Transverse colon (tissue), 4 donors: ENCODE measurements around the gene LTBP2. TPM values are rescaled to one million over a fixed set of nuclear protein-coding genes. Genes with fewer than 3 reads are reported as not detected.
A peak's percentile ranks its signal among the peaks of the same experiment; 100 is the strongest.

Experiments
- DNase-seq: peaks from one replicate; pipeline ENCODE4 v3.0.0-alpha.2; 2019
- H3K27ac ChIP-seq, 4 donors: fragments of 200-600 bp; sonication (generic); 2 replicates each; pipeline ENCODE4 v1.5.1; 2016 to 2018; ENCODE audit warnings: inconsistent platforms in 4 of 4
- H3K27me3 ChIP-seq: fragments of 200-600 bp; sonication (generic); 2 replicates; pipeline ENCODE4 v1.5.1; 2017; ENCODE audit warnings: inconsistent platforms
- H3K36me3 ChIP-seq, 4 donors: fragments of 200-600 bp; sonication (generic); 2 replicates each; pipeline ENCODE4 v1.5.1; 2017 to 2019; ENCODE audit warnings: inconsistent platforms in 4 of 4
- H3K4me1 ChIP-seq, 4 donors: fragments of 200-600 bp; sonication (generic); 2 replicates each; pipeline ENCODE4 v1.5.1; 2017 to 2020; ENCODE audit warnings: inconsistent platforms in 4 of 4
- H3K4me3 ChIP-seq, 4 donors: fragments of 200-600 bp; sonication (generic); 1 replicate in 1 of 4; 2 replicates in 3 of 4; pipeline versions ENCODE4 v1.5.1 to v1.6.1; 2017 to 2019; ENCODE audit warnings: inconsistent platforms in 4 of 4
- H3K9me3 ChIP-seq, 2 donors: fragments of 200-600 bp; sonication (generic); 2 replicates each; pipeline ENCODE4 v1.5.1; 2017 to 2019; ENCODE audit warnings: inconsistent platforms in 2 of 2
- CTCF ChIP-seq, 5 experiments: fragments of 200-600 bp in 3 of 5; fragments of 450-650 bp in 2 of 5; sonication (generic) in 3 of 5; IDR thresholded peaks; 1 replicate in 2 of 5; 2 replicates in 3 of 5; pipeline ENCODE4 v1.5.1; 2016 to 2017; ENCODE audit warnings: antibody characterized with exemption in 5 of 5, inconsistent platforms in 3 of 5, mild to moderate bottlenecking in 2 of 5, moderate library complexity in 1 of 5
- EP300 ChIP-seq: sonication (generic); formaldehyde crosslinking; IDR thresholded peaks from one replicate; pipeline ENCODE4 v1.6.1; 2017; ENCODE audit warnings: antibody characterized with exemption, low read depth
- POLR2A ChIP-seq: fragments of 450-650 bp; IDR thresholded peaks from one replicate; pipeline ENCODE4 v1.6.1; 2016; ENCODE audit warnings: antibody characterized with exemption, mild to moderate bottlenecking, moderate library complexity
- POLR2AphosphoS5 ChIP-seq, 3 donors: sonication (generic); formaldehyde crosslinking; IDR thresholded peaks; one replicate each; pipeline ENCODE4 v1.6.1; 2016; ENCODE audit warnings: antibody characterized with exemption in 3 of 3
- WGBS, 2 donors: methylation state at CpG; one replicate each; pipeline ENCODE4 v1.1.5; 2018; ENCODE audit warnings: low coverage in 1 of 2; 5-methylcytosine and 5-hydroxymethylcytosine counted together
- in situ Hi-C, 4 donors: fragments of 200-750 bp; cut with MboI; loops; one replicate each; pipeline versions ENCODE4 v1.15.0 to v1.15.1; 2017; ENCODE audit warnings: low sequenced_read_pairs in 3 of 4, low pct_ligation_motif_present in 1 of 4, low pct_unique_long_range_greater_than_20kb in 1 of 4
- intact Hi-C: fragments of 100-400 bp; cut with DNase I; formaldehyde crosslinking; loops from one replicate; pipeline ENCODE4 v1.15.1; 2023; ENCODE audit warnings: low total_unique reads
- total RNA-seq, 4 donors: library from RNA; depleted of rRNA; stranded (reverse); fragments of >200 nt; gene quantifications; one replicate each; pipeline ENCODE4 v1.1.0, GENCODE V29; 2016

Gene LTBP2
- total RNA-seq, 4 donors from 2014 or later: 9.7 to 15.3 (median 11.9) TPM

DNA sequence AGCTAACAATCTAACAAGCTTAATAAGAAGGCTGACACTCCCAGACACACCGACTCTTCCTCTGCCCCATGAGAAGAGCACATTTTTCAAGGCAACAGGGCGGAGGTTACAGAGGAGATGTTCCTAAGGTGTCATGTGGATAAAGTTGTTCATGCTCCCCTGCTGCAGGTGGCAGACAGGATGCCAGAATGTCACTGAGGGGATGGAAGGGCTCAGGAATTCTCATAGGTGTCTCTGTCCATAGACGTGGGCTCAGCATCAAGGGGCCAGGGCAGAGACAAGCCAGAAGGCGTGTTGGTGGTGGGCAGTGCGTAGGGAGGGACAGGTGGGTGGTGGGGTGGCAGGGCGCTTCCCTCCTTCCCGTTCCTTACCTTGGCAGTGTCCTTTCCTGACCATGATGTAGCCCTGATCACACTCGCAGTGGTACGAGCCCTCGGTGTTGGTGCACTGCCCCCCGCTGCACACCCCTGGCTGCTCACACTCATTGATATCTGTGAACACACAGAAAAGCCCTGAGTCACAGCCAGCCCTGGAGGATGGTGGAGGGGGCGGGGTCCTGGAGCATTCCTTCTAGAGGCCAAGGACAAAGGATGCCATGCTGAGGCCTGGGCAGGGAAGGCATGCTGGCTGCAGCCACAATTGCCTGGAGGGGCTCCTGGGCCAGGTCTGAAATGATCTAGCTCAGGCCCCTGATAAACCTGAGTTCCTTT is 95.4 kb downstream of the LTBP2 start:
- H3K4me1 ChIP-seq: no peaks in the 10 kb centered on the region
- no peak overlapping the region for H3K4me3 ChIP-seq
- H3K9me3 ChIP-seq: no peaks in the 10 kb centered on the region
- intact Hi-C loops (no loop called here), in situ Hi-C loops (no loop called here)
- no peak for DNase-seq
- H3K27me3 ChIP-seq: no peaks in the 10 kb centered on the region
- H3K36me3 ChIP-seq: no peaks in the 10 kb centered on the region
- 86% methylated on average over 10 of the region's 12 CpGs; no CpG with 5 or more reads in 1 of the 2 donors for WGBS, 2 donors
- no peak overlapping the region for H3K27ac ChIP-seq
- TF ChIP-seq CTCF (IDR thresholded peaks at IDR 0.05): no peak

GRCh38 chr14:74515891-74516412 is 96.1 kb downstream of the LTBP2 start:
- no peak for DNase-seq
- no peak overlapping the region for H3K27ac ChIP-seq
- no peak overlapping the region for H3K4me3 ChIP-seq
- no peak for TF ChIP-seq EP300
- TF ChIP-seq POLR2A: no peak
- no peak for TF ChIP-seq POLR2AphosphoS5 (IDR thresholded peaks at IDR 0.05)
- no peak for TF ChIP-seq CTCF (IDR thresholded peaks at IDR 0.05)
- no peaks in the 10 kb centered on the region for H3K36me3 ChIP-seq
- no peaks in the 10 kb centered on the region for H3K27me3 ChIP-seq
- intact Hi-C loops: no loop called here
- in situ Hi-C loops: no loop called here
- H3K4me1 ChIP-seq: no peaks in the 10 kb centered on the region
- 79 to 83% methylated on average over 1 to 8 of the region's 8 CpGs for WGBS, 2 donors
- H3K9me3 ChIP-seq: no peaks in the 10 kb centered on the region

DNA sequence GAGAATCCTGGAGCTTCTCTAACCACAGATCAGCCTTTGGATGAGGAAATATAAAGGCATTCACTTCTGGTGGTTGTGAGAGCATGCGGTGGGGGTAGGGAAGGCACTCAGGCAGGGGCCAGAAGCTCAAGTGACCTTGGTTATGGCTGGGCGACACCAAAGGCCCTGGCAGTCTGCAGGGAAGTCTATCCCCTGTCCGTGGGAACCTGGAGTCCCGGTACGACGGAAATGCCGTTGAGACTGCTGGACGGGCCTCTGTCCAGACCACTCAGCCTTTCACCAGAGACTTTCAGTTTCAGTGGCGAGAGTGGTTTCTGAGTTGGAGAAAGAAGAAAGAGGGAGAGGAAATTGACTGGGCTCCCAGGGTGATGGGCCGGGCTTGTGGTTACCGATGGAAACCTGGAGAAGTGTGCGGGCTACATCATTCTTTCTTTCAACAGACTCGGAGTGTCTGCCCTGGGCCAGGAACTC is 97.5 kb downstream of the LTBP2 start:
- 45% methylated on average over 13 of the region's 13 CpGs; no CpG with 5 or more reads in 1 of the 2 donors for WGBS, 2 donors
- in situ Hi-C loops: no loop called here
- no peaks in the 10 kb centered on the region for H3K36me3 ChIP-seq
- peak; percentile 20 for DNase-seq
- peak overlapping the region in 2 of 4 donors; percentile 25 for H3K27ac ChIP-seq
- H3K4me1 ChIP-seq: no peaks in the 10 kb centered on the region
- TF ChIP-seq POLR2AphosphoS5 (IDR thresholded peaks at IDR 0.05) (no peak), EP300 (no peak), POLR2A (no peak), CTCF (IDR thresholded peaks at IDR 0.05) (no peak)
- intact Hi-C loops: no loop called here
- H3K4me3 ChIP-seq: no peak overlapping the region
- H3K9me3 ChIP-seq: no peaks in the 10 kb centered on the region
- H3K27me3 ChIP-seq: no peaks in the 10 kb centered on the region

DNA sequence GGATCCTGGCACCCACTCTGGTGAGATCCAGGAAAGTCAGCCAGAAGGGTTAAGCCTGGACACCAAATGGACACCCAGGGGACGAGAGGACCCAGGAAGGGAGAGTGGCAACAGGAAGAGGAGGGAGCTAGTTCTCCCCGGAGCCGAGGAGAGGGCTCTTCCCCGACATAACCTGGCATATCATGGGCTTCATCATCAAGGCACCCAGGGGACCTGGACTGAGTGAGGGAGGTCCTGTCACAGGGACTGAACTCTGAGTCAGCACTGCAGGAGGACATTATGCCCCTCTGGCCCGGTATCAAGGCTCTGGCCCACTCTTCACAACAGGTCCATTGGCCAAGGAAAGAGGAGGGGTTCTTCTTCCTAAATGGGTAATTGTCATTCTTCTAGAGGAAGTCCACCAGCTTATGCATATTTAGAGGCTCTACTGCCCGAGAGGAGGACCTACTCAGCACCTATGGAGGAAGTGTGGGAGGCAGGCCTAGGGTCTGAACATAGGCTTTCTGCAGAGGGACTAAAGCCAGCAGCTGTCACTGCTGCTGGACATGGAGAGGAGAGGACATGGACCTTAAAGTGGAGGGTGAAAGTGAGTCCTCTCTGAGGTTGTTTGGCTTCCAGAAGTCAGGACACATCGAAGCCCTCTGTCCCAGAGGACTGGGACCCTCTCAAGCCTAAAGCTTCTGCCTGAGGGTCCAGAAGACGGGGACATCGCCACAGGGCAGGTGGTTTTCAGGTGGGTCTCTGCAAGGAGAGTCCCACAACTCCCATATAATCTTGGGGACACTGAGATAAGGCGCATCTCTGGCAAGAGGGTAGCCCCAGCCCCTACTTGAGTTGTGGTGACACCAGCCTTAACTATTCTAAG is 99.8 kb downstream of the LTBP2 start:
- DNase-seq: no peak
- H3K36me3 ChIP-seq: no peaks in the 10 kb centered on the region
- no peak overlapping the region for H3K27ac ChIP-seq
- no peak overlapping the region for H3K4me3 ChIP-seq
- H3K4me1 ChIP-seq: no peaks in the 10 kb centered on the region
- in situ Hi-C loops: no loop called here
- WGBS, 2 donors: 79 to 100% methylated on average over 1 to 10 of the region's 10 CpGs
- no peaks in the 10 kb centered on the region for H3K9me3 ChIP-seq
- TF ChIP-seq POLR2A (no peak), EP300 (no peak), CTCF (IDR thresholded peaks at IDR 0.05) (no peak), POLR2AphosphoS5 (IDR thresholded peaks at IDR 0.05) (no peak)
- intact Hi-C loops: no loop called here
- no peaks in the 10 kb centered on the region for H3K27me3 ChIP-seq
